ENCODE measurements around the gene INO80B. TPM values are rescaled to one million over a fixed set of nuclear protein-coding genes. Genes with fewer than 3 reads are reported as not detected.
A peak's percentile ranks its signal among the peaks of the same experiment; 100 is the strongest.

Gene INO80B
- polyA plus RNA-seq, 1 donor (not counting 4 experiments of a cell fraction or from before 2014, with no cell fraction given): 18.8 TPM

DNA sequence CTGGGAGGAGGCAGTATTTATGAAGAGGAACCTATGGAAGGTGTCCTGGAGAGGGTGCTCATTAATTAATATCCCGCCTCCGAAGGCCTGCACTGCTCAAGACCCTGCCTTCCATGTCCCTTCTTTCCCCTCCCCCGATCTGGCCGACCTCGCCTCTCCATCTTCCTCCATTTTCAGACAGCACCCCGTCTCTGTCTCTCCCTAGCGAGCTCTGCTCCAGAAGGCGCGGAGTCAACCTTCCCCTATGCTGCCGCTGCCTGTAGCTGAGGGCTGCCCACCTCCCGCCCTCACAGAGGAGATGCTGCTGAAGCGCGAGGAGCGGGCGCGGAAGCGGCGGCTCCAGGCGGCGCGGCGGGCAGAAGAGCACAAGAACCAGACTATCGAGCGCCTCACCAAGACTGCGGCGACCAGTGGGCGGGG, 2.3 kb downstream of the INO80B start:
- Histone ChIP-seq H3K9me3 (ENCODE audit: control insufficient read depth, low read depth, low read length) (no peaks in the 10 kb centered on the region), H3K79me2 (ENCODE audit: control insufficient read depth, insufficient read depth, low read length) (peaks cover 20% of the 10 kb centered on the region), H2AFZ (ENCODE audit: control insufficient read depth, low read length) (peak overlapping the region; percentile 58), H3K4me2 (ENCODE audit: control insufficient read depth, extremely low read depth, insufficient read depth, low read depth, low read length) (peak overlapping the region; percentile 79), H3K9ac (ENCODE audit: control insufficient read depth, extremely low read depth, insufficient read depth, low read length) (peak overlapping the region; percentile 95), H3K4me3 (ENCODE audit: control insufficient read depth in 2 of 3, extremely low read depth in 1 of 3, insufficient read depth in 2 of 3, low read depth in 1 of 3, low read length in 3 of 3) (peak overlapping the region; percentile 47 to 79 (median 73)), H3K4me1 (ENCODE audit: control insufficient read depth, extremely low read depth, insufficient read depth, low read length) (peaks cover 21% of the 10 kb centered on the region), H3K27me3 (ENCODE audit: control insufficient read depth, extremely low read depth, insufficient read depth, low read length) (no peaks in the 10 kb centered on the region), H3K9me1 (ENCODE audit: control insufficient read depth, extremely low read depth, insufficient read depth, low read length) (no peaks in the 10 kb centered on the region), H3K36me3 (ENCODE audit: control insufficient read depth in 2 of 2, extremely low read depth in 1 of 2, insufficient read depth in 2 of 2, low read length in 2 of 2) (peaks cover 7 to 13% of the 10 kb centered on the region in 2 experiments), H3K27ac (ENCODE audit: control insufficient read depth, insufficient read depth, low read length) (peak overlapping the region; percentile 72), H4K20me1 (ENCODE audit: control insufficient read depth, extremely low read depth, insufficient read depth, low read length) (no peaks in the 10 kb centered on the region)
- TF ChIP-seq, protein P1, sequence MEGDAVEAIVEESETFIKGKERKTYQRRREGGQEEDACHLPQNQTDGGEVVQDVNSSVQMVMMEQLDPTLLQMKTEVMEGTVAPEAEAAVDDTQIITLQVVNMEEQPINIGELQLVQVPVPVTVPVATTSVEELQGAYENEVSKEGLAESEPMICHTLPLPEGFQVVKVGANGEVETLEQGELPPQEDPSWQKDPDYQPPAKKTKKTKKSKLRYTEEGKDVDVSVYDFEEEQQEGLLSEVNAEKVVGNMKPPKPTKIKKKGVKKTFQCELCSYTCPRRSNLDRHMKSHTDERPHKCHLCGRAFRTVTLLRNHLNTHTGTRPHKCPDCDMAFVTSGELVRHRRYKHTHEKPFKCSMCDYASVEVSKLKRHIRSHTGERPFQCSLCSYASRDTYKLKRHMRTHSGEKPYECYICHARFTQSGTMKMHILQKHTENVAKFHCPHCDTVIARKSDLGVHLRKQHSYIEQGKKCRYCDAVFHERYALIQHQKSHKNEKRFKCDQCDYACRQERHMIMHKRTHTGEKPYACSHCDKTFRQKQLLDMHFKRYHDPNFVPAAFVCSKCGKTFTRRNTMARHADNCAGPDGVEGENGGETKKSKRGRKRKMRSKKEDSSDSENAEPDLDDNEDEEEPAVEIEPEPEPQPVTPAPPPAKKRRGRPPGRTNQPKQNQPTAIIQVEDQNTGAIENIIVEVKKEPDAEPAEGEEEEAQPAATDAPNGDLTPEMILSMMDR (optimal IDR thresholded peaks at IDR 0.05 in 1 of 3, IDR thresholded peaks at IDR 0.05 in 1 of 3, conservative IDR thresholded peaks at IDR 0.05 in 1 of 3; ENCODE audit: extremely low read depth in 1 of 3, insufficient read depth in 2 of 3, low read length in 3 of 3): no peak
- TF ChIP-seq EZH2 (IDR thresholded peaks at IDR 0.05; ENCODE audit: low read length): no peak
- FAIRE-seq: no peak
- no peak for DNase-seq (ENCODE audit: low read depth, low spot score)
- dilution Hi-C loops (cut with MboI; ENCODE audit: extremely low pct_ligation_motif_present, low sequenced_read_pairs): no loop called here

DNA sequence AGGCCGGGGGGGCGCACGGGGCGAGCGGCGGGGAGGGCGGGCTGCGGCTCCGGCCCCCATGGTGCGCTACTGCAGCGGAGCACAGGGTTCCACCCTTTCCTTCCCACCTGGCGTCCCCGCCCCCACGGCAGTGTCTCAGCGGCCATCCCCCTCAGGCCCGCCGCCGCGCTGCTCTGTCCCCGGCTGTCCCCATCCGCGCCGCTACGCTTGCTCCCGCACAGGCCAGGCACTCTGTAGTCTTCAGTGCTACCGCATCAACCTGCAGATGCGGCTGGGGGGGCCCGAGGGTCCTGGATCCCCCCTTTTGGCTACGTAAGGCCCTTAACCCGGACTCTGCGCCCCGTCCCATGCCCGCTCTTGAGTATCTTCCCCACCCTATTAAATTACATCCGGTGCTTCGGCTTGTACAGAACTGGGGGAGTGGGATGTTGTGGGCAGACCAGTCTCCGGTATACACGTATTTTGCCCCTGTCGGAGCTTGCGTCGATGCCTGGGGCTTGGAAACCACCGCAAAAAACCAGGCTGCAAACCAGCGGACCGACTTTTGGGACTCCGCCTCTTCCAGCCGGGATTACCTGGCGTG, 2.8 kb downstream of the INO80B start:
- dilution Hi-C loops (cut with MboI; ENCODE audit: extremely low pct_ligation_motif_present, low sequenced_read_pairs): no loop called here
- Histone ChIP-seq H2AFZ (ENCODE audit: control insufficient read depth, low read length) (peak overlapping the region; percentile 56), H3K9me3 (ENCODE audit: control insufficient read depth, low read depth, low read length) (no peaks in the 10 kb centered on the region), H3K4me1 (ENCODE audit: control insufficient read depth, extremely low read depth, insufficient read depth, low read length) (peaks cover 21% of the 10 kb centered on the region), H3K9me1 (ENCODE audit: control insufficient read depth, extremely low read depth, insufficient read depth, low read length) (no peaks in the 10 kb centered on the region), H4K20me1 (ENCODE audit: control insufficient read depth, extremely low read depth, insufficient read depth, low read length) (no peaks in the 10 kb centered on the region), H3K27me3 (ENCODE audit: control insufficient read depth, extremely low read depth, insufficient read depth, low read length) (no peaks in the 10 kb centered on the region), H3K4me2 (ENCODE audit: control insufficient read depth, extremely low read depth, insufficient read depth, low read depth, low read length) (peak overlapping the region; percentile 84), H3K4me3 (ENCODE audit: control insufficient read depth in 2 of 3, extremely low read depth in 1 of 3, insufficient read depth in 2 of 3, low read depth in 1 of 3, low read length in 3 of 3) (peak overlapping the region; percentile 47 to 79 (median 79)), H3K9ac (ENCODE audit: control insufficient read depth, extremely low read depth, insufficient read depth, low read length) (peak overlapping the region; percentile 95), H3K79me2 (ENCODE audit: control insufficient read depth, insufficient read depth, low read length) (peaks cover 20% of the 10 kb centered on the region), H3K36me3 (ENCODE audit: control insufficient read depth in 2 of 2, extremely low read depth in 1 of 2, insufficient read depth in 2 of 2, low read length in 2 of 2) (peaks cover 11 to 18% of the 10 kb centered on the region in 2 experiments), H3K27ac (ENCODE audit: control insufficient read depth, insufficient read depth, low read length) (peak overlapping the region; percentile 96)
- FAIRE-seq (no peak), DNase-seq (ENCODE audit: low read depth, low spot score) (no peak)
- TF ChIP-seq, protein P1 (optimal IDR thresholded peaks at IDR 0.05 in 1 of 3, IDR thresholded peaks at IDR 0.05 in 1 of 3, conservative IDR thresholded peaks at IDR 0.05 in 1 of 3; ENCODE audit: extremely low read depth in 1 of 3, insufficient read depth in 2 of 3, low read length in 3 of 3): no peak
- TF ChIP-seq EZH2 (IDR thresholded peaks at IDR 0.05; ENCODE audit: low read length): no peak

Measured in keratinocyte (primary cell).